Endothelial cell of umbilical vein (primary cell): Measurements from ENCODE around the gene NEDD4L. TPM values are rescaled to one million over a fixed set of nuclear protein-coding genes. Genes with fewer than 3 reads are reported as not detected.

Source experiments
- BruUV-seq: library from RNA; stranded (reverse); fragments of 400-500 nt; replicated peaks from 2 replicates; lab custom pipeline; 2021; lab: Mats Ljungman, UMichigan
- CTCF ChIA-PET: fragments of 300-600, 350-600 bp; sonication (Branson Sonifier 250); formaldehyde crosslinking; loops from one replicate; lab custom pipeline; 2021; ENCODE audit warnings: antibody characterized with exemption, inconsistent platforms; lab: Charles Lee
- POLR2A ChIA-PET: fragments of 300-600, 350-600 bp; sonication (Branson Sonifier 250); formaldehyde crosslinking; loops from one replicate; lab custom pipeline; 2021; ENCODE audit warnings: antibody characterized with exemption, inconsistent platforms; lab: Charles Lee
- DNase-seq: peaks from one replicate; pipeline ENCODE4 v3.0.0-alpha.2; 2011; ENCODE audit warnings: low read depth, low spot score
- FAIRE-seq: peaks from 2 replicates; lab custom pipeline; 2011; peaks lifted over from hg19 to GRCh38; lab: Jason Lieb, UNC
- H2AFZ ChIP-seq: 2 replicates; pipeline ENCODE4 v1.6.0; 2012; ENCODE audit warnings: low read depth, low read length, control low read depth, inconsistent platforms
- H3K27ac ChIP-seq: 2 replicates; pipeline ENCODE4 v1.5.1; 2011; ENCODE audit warnings: low read depth, mild to moderate bottlenecking, control low read depth, low read length, moderate library complexity; ENCODE audit not compliant: insufficient read depth
- H3K27me3 ChIP-seq, 2 experiments: 2 replicates each; pipeline versions ENCODE4 v1.6.0 to v1.6.1; 2011; ENCODE audit warnings: low read length in 2 of 2, mixed read lengths in 1 of 2; ENCODE audit not compliant: control insufficient read depth in 2 of 2, insufficient read depth in 2 of 2
- H3K36me3 ChIP-seq, 2 experiments: 2 replicates in 1 of 2; 3 replicates in 1 of 2; pipeline ENCODE4 v1.5.1; 2011; ENCODE audit warnings: low read length in 2 of 2, mild to moderate bottlenecking in 1 of 2, moderate library complexity in 1 of 2; ENCODE audit not compliant: control insufficient read depth in 2 of 2, insufficient read depth in 2 of 2; ENCODE audit errors: extremely low read depth in 1 of 2
- H3K4me1 ChIP-seq: 3 replicates; pipeline ENCODE4 v1.5.1; 2011; ENCODE audit warnings: mild to moderate bottlenecking, low read length; ENCODE audit not compliant: control insufficient read depth, insufficient read depth; ENCODE audit errors: extremely low read depth
- H3K4me2 ChIP-seq: 2 replicates; pipeline ENCODE4 v1.6.1; 2011; ENCODE audit warnings: low read length, control low read depth, mixed read lengths; ENCODE audit not compliant: insufficient read depth
- H3K4me3 ChIP-seq, 3 experiments: fragments of 200-600 bp in 1 of 3; sonication (generic), shearing (Covaris generic) in 1 of 3; replicated peaks in 1 of 3; 2 replicates each; pipeline ENCODE4 v1.5.1; 2011 to 2016; ENCODE audit warnings: control low read depth in 3 of 3, low read length in 3 of 3, mild to moderate bottlenecking in 2 of 3, inconsistent platforms in 1 of 3, low read depth in 1 of 3, moderate library complexity in 1 of 3; ENCODE audit not compliant: insufficient read depth in 1 of 3
- H3K79me2 ChIP-seq: 2 replicates; pipeline ENCODE4 v1.6.0; 2012; ENCODE audit warnings: low read length, inconsistent platforms; ENCODE audit not compliant: control insufficient read depth, insufficient read depth
- H3K9ac ChIP-seq: replicated peaks from 2 replicates; pipeline ENCODE3; 2011; ENCODE audit warnings: low read length, control low read depth; ENCODE audit not compliant: insufficient read depth; ENCODE audit errors: extremely low read depth
- H3K9me1 ChIP-seq: replicated peaks from 3 replicates; pipeline ENCODE4 v1.6.0; 2011; ENCODE audit warnings: mild to moderate bottlenecking, low read length; ENCODE audit not compliant: control insufficient read depth, insufficient read depth; ENCODE audit errors: extremely low read depth
- H3K9me3 ChIP-seq: replicated peaks from 2 replicates; pipeline ENCODE4 v1.5.1; 2012; ENCODE audit warnings: low read length, inconsistent platforms; ENCODE audit not compliant: control insufficient read depth, insufficient read depth
- H4K20me1 ChIP-seq: replicated peaks from 2 replicates; pipeline ENCODE3; 2011; ENCODE audit warnings: mild to moderate bottlenecking, low read length; ENCODE audit not compliant: control insufficient read depth, insufficient read depth; ENCODE audit errors: extremely low read depth
- EZH2 ChIP-seq: IDR thresholded peaks from 2 replicates; pipeline ENCODE4 v1.6.1; 2012; ENCODE audit warnings: borderline replicate concordance, low read depth, mild to moderate bottlenecking, moderate library complexity, low read length, inconsistent platforms; ENCODE audit not compliant: severe bottlenecking
- FOS ChIP-seq: IDR thresholded peaks from 2 replicates; pipeline ENCODE4 v1.6.1; 2011; ENCODE audit warnings: mild to moderate bottlenecking, low read length, moderate library complexity, borderline replicate concordance; ENCODE audit not compliant: insufficient read depth
- GATA2 ChIP-seq: IDR thresholded peaks from 2 replicates; pipeline ENCODE4 v1.7.0; 2011; ENCODE audit warnings: low read depth, mild to moderate bottlenecking, moderate library complexity, mixed read lengths, low read length; ENCODE audit not compliant: insufficient read length, insufficient read depth
- JUN ChIP-seq: IDR thresholded peaks from 2 replicates; pipeline ENCODE4 v1.6.1; 2011; ENCODE audit warnings: borderline replicate concordance, low read depth; ENCODE audit not compliant: insufficient read length, insufficient read depth
- MYC ChIP-seq: IDR thresholded peaks from one replicate; pipeline ENCODE4 v1.6.1; 2011; ENCODE audit warnings: mild to moderate bottlenecking, low read depth, low read length
- POLR2A ChIP-seq: IDR thresholded peaks from 2 replicates; pipeline ENCODE4 v1.6.1; 2012; ENCODE audit warnings: low read depth, mild to moderate bottlenecking, control low read depth, low read length
- dilution Hi-C: fragments of 300-500 bp; cut with MboI; formaldehyde crosslinking; loops from one replicate; pipeline ENCODE4 v1.15.0; 2019; ENCODE audit warnings: low sequenced_read_pairs; ENCODE audit not compliant: extremely low pct_ligation_motif_present
- intact Hi-C: fragments of 100-400 bp; cut with micrococcal nuclease; formaldehyde crosslinking; loops from one replicate; pipeline ENCODE4 v1.10.0; 2022
- polyA plus RNA-seq, 4 experiments: library from polyadenylated mRNA; depleted of rRNA in 3 of 4; stranded (reverse) in 3 of 4; unstranded in 1 of 4; fragments of >200 nt; gene quantifications; 2 replicates each; pipeline versions ENCODE4 v1.2.1 to v1.2.3, GENCODE V29; 2011 to 2012; ENCODE audit warnings: missing spikeins in 1 of 4
- total RNA-seq: library from RNA; stranded (reverse); gene quantifications from 2 replicates; pipeline ENCODE4 v1.2.3, GENCODE V29; 2021
- TF ChIP-seq, protein P1 (sequence below), 2 donors: IDR thresholded peaks; 1 replicate in 1 of 2; 2 replicates in 1 of 2; pipeline ENCODE4 v1.5.1; 2011; ENCODE audit warnings: low read length in 2 of 2, mild to moderate bottlenecking in 2 of 2, moderate library complexity in 2 of 2, control low read depth in 1 of 2, inconsistent platforms in 1 of 2, low read depth in 1 of 2; ENCODE audit not compliant: insufficient read depth in 1 of 2; ENCODE audit errors: extremely low read depth in 1 of 2
- TF ChIP-seq, protein P2 (sequence below): IDR thresholded peaks from 2 replicates; pipeline ENCODE4 v1.6.1; 2011; ENCODE audit not compliant: insufficient read depth, insufficient read length

The NEDD4L gene
- total and polyA plus RNA-seq, 2 donors (not counting 3 experiments of a cell fraction or from before 2014, with no cell fraction given) = 20.5 to 78.9 TPM

GRCh38 chr18:58241026-58241679 is 197.1 kb downstream of the NEDD4L start:
- Histone ChIP-seq H3K79me2 (no peaks in the 10 kb centered on the region), H3K4me1 (peaks cover 27% of the 10 kb centered on the region), H4K20me1 (no peaks in the 10 kb centered on the region), H3K27ac (no peak overlapping the region), H3K9ac (no peak overlapping the region), H3K9me1 (no peaks in the 10 kb centered on the region), H3K4me2 (no peak overlapping the region), H2AFZ (no peak overlapping the region), H3K9me3 (no peaks in the 10 kb centered on the region), H3K27me3 (no peaks in the 10 kb centered on the region), H3K36me3 (no peaks in the 10 kb centered on the region), H3K4me3 (no peak overlapping the region)
- BruUV-seq = no TSS peak
- TF ChIP-seq, protein P1, sequence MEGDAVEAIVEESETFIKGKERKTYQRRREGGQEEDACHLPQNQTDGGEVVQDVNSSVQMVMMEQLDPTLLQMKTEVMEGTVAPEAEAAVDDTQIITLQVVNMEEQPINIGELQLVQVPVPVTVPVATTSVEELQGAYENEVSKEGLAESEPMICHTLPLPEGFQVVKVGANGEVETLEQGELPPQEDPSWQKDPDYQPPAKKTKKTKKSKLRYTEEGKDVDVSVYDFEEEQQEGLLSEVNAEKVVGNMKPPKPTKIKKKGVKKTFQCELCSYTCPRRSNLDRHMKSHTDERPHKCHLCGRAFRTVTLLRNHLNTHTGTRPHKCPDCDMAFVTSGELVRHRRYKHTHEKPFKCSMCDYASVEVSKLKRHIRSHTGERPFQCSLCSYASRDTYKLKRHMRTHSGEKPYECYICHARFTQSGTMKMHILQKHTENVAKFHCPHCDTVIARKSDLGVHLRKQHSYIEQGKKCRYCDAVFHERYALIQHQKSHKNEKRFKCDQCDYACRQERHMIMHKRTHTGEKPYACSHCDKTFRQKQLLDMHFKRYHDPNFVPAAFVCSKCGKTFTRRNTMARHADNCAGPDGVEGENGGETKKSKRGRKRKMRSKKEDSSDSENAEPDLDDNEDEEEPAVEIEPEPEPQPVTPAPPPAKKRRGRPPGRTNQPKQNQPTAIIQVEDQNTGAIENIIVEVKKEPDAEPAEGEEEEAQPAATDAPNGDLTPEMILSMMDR (IDR thresholded peaks at IDR 0.05; ENCODE audit: extremely low read depth in 1 of 2, insufficient read depth in 1 of 2, low read depth in 1 of 2, low read length in 2 of 2) = no peak
- TF ChIP-seq MYC (no peak), FOS (no peak), GATA2 (no peak), JUN (no peak), EZH2 (no peak), POLR2A (no peak)
- TF ChIP-seq, protein P2, sequence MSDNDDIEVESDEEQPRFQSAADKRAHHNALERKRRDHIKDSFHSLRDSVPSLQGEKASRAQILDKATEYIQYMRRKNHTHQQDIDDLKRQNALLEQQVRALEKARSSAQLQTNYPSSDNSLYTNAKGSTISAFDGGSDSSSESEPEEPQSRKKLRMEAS = no peak
- DNase-seq = no peak
- dilution Hi-C loops = no loop called here
- no peak for FAIRE-seq
- ChIA-PET POLR2A (no interaction called here), CTCF (interaction anchor here (0.8 kb wide), 1 partner anchor 13 kb away, joined by 3 read pairs; no protein-coding TSS in a partner anchor)
- intact Hi-C loops = no loop called here
